D721Med (cell line): ENCODE results near the gene KRIT1.
A peak's percentile ranks its signal among the peaks of the same experiment; 100 is the strongest.

Experiments used
- DNase-seq: peaks from one replicate; pipeline ENCODE4 v3.0.0; 2011; ENCODE audit warnings: low spot score; ENCODE audit not compliant: insufficient read length
- FAIRE-seq: peaks from 2 replicates; lab custom pipeline; 2011; peaks lifted over from hg19 to GRCh38; lab: Jason Lieb, UNC
- TF ChIP-seq, protein P1 (sequence below): IDR thresholded peaks from 2 replicates; pipeline ENCODE4 v1.5.1; 2012; ENCODE audit warnings: mild to moderate bottlenecking, control low read depth; ENCODE audit not compliant: insufficient read depth; ENCODE audit errors: missing control alignments

KRIT1 gene

GRCh38 chr7:92245487-92246359 lies at the start of gene KRIT1, which contains the start of gene ANKIB1:
Gene KRIT1 (minus strand): TSS chr7:92245914. CDS start chr7:92242135, 3,779 bp downstream.
Gene ANKIB1 (plus strand): TSS chr7:92245974. CDS start chr7:92294979, 49,005 bp downstream.
- DNase-seq (peak; percentile 55), FAIRE-seq (no peak)
- TF ChIP-seq, protein P1, sequence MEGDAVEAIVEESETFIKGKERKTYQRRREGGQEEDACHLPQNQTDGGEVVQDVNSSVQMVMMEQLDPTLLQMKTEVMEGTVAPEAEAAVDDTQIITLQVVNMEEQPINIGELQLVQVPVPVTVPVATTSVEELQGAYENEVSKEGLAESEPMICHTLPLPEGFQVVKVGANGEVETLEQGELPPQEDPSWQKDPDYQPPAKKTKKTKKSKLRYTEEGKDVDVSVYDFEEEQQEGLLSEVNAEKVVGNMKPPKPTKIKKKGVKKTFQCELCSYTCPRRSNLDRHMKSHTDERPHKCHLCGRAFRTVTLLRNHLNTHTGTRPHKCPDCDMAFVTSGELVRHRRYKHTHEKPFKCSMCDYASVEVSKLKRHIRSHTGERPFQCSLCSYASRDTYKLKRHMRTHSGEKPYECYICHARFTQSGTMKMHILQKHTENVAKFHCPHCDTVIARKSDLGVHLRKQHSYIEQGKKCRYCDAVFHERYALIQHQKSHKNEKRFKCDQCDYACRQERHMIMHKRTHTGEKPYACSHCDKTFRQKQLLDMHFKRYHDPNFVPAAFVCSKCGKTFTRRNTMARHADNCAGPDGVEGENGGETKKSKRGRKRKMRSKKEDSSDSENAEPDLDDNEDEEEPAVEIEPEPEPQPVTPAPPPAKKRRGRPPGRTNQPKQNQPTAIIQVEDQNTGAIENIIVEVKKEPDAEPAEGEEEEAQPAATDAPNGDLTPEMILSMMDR = no peak

- DNase-seq = no peak
- TF ChIP-seq, protein P1 = no peak
- no peak for FAIRE-seq
Measured at GRCh38 chr7:92295391-92295790, 49.7 kb upstream of the KRIT1 start.

GRCh38 chr7:92293896-92294590 lies 48.3 kb upstream of the KRIT1 start:
- no peak for DNase-seq
- TF ChIP-seq, protein P1 = no peak
- FAIRE-seq = peak; percentile 80

DNA sequence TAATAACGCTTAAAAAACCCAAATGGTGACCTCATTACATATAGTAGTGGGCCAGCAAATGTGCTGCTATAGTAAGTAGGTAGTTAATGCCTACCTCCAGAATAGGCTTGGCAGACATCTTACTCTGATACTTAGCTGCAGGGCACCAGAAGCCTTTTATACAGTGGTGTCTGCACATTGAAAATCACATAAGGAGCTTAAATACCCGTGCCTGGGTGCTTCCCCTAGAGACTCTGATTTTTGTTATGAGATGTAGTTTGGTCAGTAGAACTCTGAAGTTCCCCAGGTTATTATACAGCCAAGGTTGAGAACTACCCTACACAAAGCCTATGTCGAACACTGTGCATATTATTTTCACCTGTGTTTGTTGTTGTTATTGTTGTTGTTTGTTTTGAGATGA lies 47.3 kb upstream of the KRIT1 start:
- TF ChIP-seq, protein P1 = no peak
- DNase-seq (no peak), FAIRE-seq (peak; percentile 89)

DNA sequence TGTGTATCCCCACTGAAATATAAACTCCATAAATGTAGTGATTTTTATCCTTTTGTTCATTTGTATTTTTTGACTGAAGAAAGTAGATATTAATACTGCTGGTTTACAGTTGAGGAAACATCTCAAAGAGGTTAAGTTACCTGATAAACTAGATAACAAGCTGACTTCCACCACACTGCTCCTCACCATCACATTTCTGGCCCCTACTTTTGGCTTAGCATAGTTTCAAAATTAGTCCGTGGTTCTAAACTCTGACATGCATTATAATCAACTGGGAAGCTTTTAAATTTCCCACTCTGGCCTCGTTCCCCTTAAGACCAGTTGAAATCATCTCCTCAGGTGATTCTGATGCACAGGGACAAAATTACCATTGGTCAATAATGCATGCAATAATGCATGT lies 43.6 kb upstream of the KRIT1 start:
- no peak for FAIRE-seq
- TF ChIP-seq, protein P1 = no peak
- DNase-seq = no peak

DNA sequence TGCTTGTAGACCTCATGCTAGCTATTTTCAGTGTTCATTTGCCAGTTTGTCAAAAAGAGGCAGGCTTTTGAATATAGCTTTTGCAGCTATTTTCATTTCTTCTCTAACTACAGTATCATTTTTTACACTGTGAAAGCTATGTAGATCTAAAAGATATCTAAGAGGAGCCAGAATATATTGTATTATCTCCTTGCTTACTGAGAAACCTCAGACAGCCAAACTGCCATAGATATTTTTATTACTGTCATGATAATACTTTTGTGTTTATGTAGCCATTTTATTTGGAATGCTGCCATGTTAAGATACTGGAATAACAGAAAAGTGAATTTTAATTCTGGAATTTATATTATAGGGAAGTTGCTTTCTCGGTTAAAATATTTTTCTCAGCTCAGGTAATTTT lies 37.2 kb upstream of the KRIT1 start:
- no peak for FAIRE-seq
- no peak for DNase-seq
- TF ChIP-seq, protein P1 = no peak
